Measurements from ENCODE around the gene CTNNA3.

DNA sequence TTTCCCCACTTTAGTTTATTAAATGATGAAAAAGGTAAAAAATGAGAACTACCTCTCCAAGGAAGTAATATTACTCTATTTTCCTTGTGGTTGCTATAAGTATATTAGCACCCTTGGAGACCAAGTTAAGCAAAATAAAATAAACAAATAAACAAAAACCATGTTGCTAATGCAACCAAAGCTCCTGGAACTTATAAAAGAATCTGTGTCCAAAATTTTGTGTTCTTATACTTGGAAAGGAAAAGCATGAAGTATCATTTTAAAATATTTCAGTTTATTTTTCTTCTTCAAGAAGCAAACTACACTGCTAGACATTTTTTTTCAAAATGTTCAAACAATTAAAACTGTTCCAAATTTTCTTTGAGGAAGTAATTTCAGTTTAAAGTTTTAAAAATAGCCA, 1212.0 kb downstream of the CTNNA3 start:
- no peak for TF ChIP-seq CTCF (conservative IDR thresholded peaks at IDR 0.05; ENCODE audit: low read depth, low read length)
- no peak for TF ChIP-seq MAFK (IDR thresholded peaks at IDR 0.05; ENCODE audit: low read depth, low read length)
- TF ChIP-seq RFX5 (IDR thresholded peaks at IDR 0.05; ENCODE audit: low read depth, low read length): no peak
- TF ChIP-seq SMC3 (IDR thresholded peaks at IDR 0.05; ENCODE audit: low read depth, low read length): no peak
- no peak for TF ChIP-seq NFE2L2 (IDR thresholded peaks at IDR 0.05; ENCODE audit: low read depth, low read length)
- no peak for TF ChIP-seq USF2 (IDR thresholded peaks at IDR 0.05; ENCODE audit: low read depth, low read length)
- no peak for TF ChIP-seq POLR2A (IDR thresholded peaks at IDR 0.05; ENCODE audit: low read depth, low read length)
- no peak for TF ChIP-seq RCOR1 (IDR thresholded peaks at IDR 0.05; ENCODE audit: insufficient replicate concordance, low read length)
- no peak for TF ChIP-seq RAD21 (IDR thresholded peaks at IDR 0.05; ENCODE audit: low read length)
- TF ChIP-seq, protein P1, sequence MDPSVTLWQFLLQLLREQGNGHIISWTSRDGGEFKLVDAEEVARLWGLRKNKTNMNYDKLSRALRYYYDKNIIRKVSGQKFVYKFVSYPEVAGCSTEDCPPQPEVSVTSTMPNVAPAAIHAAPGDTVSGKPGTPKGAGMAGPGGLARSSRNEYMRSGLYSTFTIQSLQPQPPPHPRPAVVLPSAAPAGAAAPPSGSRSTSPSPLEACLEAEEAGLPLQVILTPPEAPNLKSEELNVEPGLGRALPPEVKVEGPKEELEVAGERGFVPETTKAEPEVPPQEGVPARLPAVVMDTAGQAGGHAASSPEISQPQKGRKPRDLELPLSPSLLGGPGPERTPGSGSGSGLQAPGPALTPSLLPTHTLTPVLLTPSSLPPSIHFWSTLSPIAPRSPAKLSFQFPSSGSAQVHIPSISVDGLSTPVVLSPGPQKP (IDR thresholded peaks at IDR 0.05; ENCODE audit: borderline replicate concordance, low read depth, low read length): no peak
- no peak for TF ChIP-seq MAZ (IDR thresholded peaks at IDR 0.05; ENCODE audit: borderline replicate concordance, low read depth, low read length)
